Measurements from ENCODE around the gene BBC3. TPM values are rescaled to one million over a fixed set of nuclear protein-coding genes. Genes with fewer than 3 reads are reported as not detected.
A peak's percentile ranks its signal among the peaks of the same experiment; 100 is the strongest.

BBC3 gene
- polyA plus RNA-seq, 3 donors from 2014 or later, result 8.3 to 13.9 (median 8.4) TPM

- Mint-ChIP-seq H3K27ac (no peak overlapping the region), H3K9me3 (no peaks in the 10 kb centered on the region), H3K36me3 (peaks cover 0 to 8% (median 7%) of the 10 kb centered on the region in 3 donors)
Observed at GRCh38 chr19:47221080-47221841, 9.7 kb downstream of the BBC3 start.

GRCh38 chr19:47215581-47215980 is 15.4 kb downstream of the BBC3 start:
- Mint-ChIP-seq H3K27me3 (ENCODE audit: low read depth in 3 of 3) (peaks cover 0 to 2% (median 1%) of the 10 kb centered on the region in 3 donors), H3K4me3 (no peak overlapping the region), H3K9me3 (no peaks in the 10 kb centered on the region), H3K4me1 (peaks cover 5% of the 10 kb centered on the region in 2 donors), H3K36me3 (peaks cover 0 to 8% (median 2%) of the 10 kb centered on the region in 3 donors), H3K27ac (no peak overlapping the region)
- DNase-seq, result no peak

More at GRCh38 chr19:47221080-47221841, 9.7 kb downstream of the BBC3 start:
- no peak overlapping the region for H3K4me3 Mint-ChIP-seq
- peaks cover 5 to 6% (median 6%) of the 10 kb centered on the region in 3 donors for H3K27me3 Mint-ChIP-seq (ENCODE audit: low read depth in 3 of 3)
- no peak for DNase-seq
- peaks cover 7% of the 10 kb centered on the region in 2 donors for H3K4me1 Mint-ChIP-seq

GRCh38 chr19:47210689-47211316 is 20.2 kb downstream of the BBC3 start:
- DNase-seq, result peak; percentile 72 to 77 (median 74)
- Mint-ChIP-seq H3K4me1 (peaks cover 7 to 8% of the 10 kb centered on the region in 2 donors), H3K36me3 (peaks cover 9 to 26% (median 17%) of the 10 kb centered on the region in 3 donors), H3K27ac (peak overlapping the region; percentile 34 to 84 (median 59)), H3K27me3 (ENCODE audit: low read depth in 3 of 3) (peaks cover 0 to 5% (median 2%) of the 10 kb centered on the region in 3 donors), H3K9me3 (no peaks in the 10 kb centered on the region), H3K4me3 (peak overlapping the region in 4 of 5 donors; percentile 4 to 51 (median 16))

GRCh38 chr19:47210180-47210490 is 20.9 kb downstream of the BBC3 start:
- H3K27ac Mint-ChIP-seq, result peak overlapping the region in 1 of 6 donors; percentile 69
- H3K9me3 Mint-ChIP-seq, result no peaks in the 10 kb centered on the region
- peaks cover 0 to 5% (median 2%) of the 10 kb centered on the region in 3 donors for H3K27me3 Mint-ChIP-seq (ENCODE audit: low read depth in 3 of 3)
- H3K4me1 Mint-ChIP-seq, result peaks cover 7 to 8% of the 10 kb centered on the region in 2 donors
- H3K4me3 Mint-ChIP-seq, result no peak overlapping the region
- H3K36me3 Mint-ChIP-seq, result peaks cover 12 to 29% (median 14%) of the 10 kb centered on the region in 3 donors
- DNase-seq, result no peak

- no peak for DNase-seq
- peaks cover 0 to 5% (median 3%) of the 10 kb centered on the region in 3 donors for H3K27me3 Mint-ChIP-seq (ENCODE audit: low read depth in 3 of 3)
- peak overlapping the region in 1 of 6 donors; percentile 51 for H3K27ac Mint-ChIP-seq
- H3K36me3 Mint-ChIP-seq, result peaks cover 14 to 30% (median 17%) of the 10 kb centered on the region in 3 donors
- H3K4me1 Mint-ChIP-seq, result peaks cover 7 to 8% of the 10 kb centered on the region in 2 donors
- no peaks in the 10 kb centered on the region for H3K9me3 Mint-ChIP-seq
- no peak overlapping the region for H3K4me3 Mint-ChIP-seq
Observed at GRCh38 chr19:47209319-47210179, 21.4 kb downstream of the BBC3 start.

- H3K27me3 Mint-ChIP-seq (ENCODE audit: low read depth in 3 of 3), result peaks cover 0 to 2% (median 0%) of the 10 kb centered on the region in 3 donors
- H3K4me3 Mint-ChIP-seq, result no peak overlapping the region
- H3K9me3 Mint-ChIP-seq, result no peaks in the 10 kb centered on the region
- H3K4me1 Mint-ChIP-seq, result peaks cover 0 to 12% of the 10 kb centered on the region in 2 donors
- peak overlapping the region in 3 of 6 donors; percentile 2 to 70 (median 14) for H3K27ac Mint-ChIP-seq
- DNase-seq, result no peak
- peaks cover 7 to 34% (median 32%) of the 10 kb centered on the region in 3 donors for H3K36me3 Mint-ChIP-seq
Observed at GRCh38 chr19:47203254-47203653, 27.7 kb downstream of the BBC3 start.

- Mint-ChIP-seq H3K4me3 (no peak overlapping the region), H3K27me3 (ENCODE audit: low read depth in 3 of 3) (peaks cover 0 to 2% (median 0%) of the 10 kb centered on the region in 3 donors), H3K36me3 (peaks cover 12 to 31% (median 27%) of the 10 kb centered on the region in 3 donors), H3K27ac (no peak overlapping the region), H3K4me1 (peaks cover 0 to 12% of the 10 kb centered on the region in 2 donors), H3K9me3 (no peaks in the 10 kb centered on the region)
- no peak for DNase-seq
Observed at GRCh38 chr19:47200530-47200929, 30.5 kb downstream of the BBC3 start.

- Mint-ChIP-seq H3K27me3 (ENCODE audit: low read depth in 3 of 3) (no peaks in the 10 kb centered on the region), H3K4me3 (no peak overlapping the region), H3K9me3 (no peaks in the 10 kb centered on the region), H3K4me1 (peaks cover 1 to 4% of the 10 kb centered on the region in 2 donors), H3K27ac (no peak overlapping the region), H3K36me3 (peaks cover 12 to 18% (median 13%) of the 10 kb centered on the region in 3 donors)
- DNase-seq, result no peak
Observed at GRCh38 chr19:47197141-47197540, 33.9 kb downstream of the BBC3 start.

- Mint-ChIP-seq H3K4me1 (peaks cover 1 to 5% of the 10 kb centered on the region in 2 donors), H3K9me3 (no peaks in the 10 kb centered on the region), H3K27ac (no peak overlapping the region), H3K36me3 (peaks cover 8 to 18% (median 11%) of the 10 kb centered on the region in 3 donors), H3K27me3 (ENCODE audit: low read depth in 3 of 3) (no peaks in the 10 kb centered on the region), H3K4me3 (no peak overlapping the region)
- no peak for DNase-seq
Observed at GRCh38 chr19:47195434-47195833, 35.6 kb downstream of the BBC3 start.

GRCh38 chr19:47190167-47190727 is 40.8 kb downstream of the BBC3 start:
- no peak overlapping the region for H3K4me3 Mint-ChIP-seq
- peaks cover 23 to 41% of the 10 kb centered on the region in 2 donors for H3K4me1 Mint-ChIP-seq
- H3K27me3 Mint-ChIP-seq (ENCODE audit: low read depth in 3 of 3), result no peaks in the 10 kb centered on the region
- DNase-seq, result no peak
- no peaks in the 10 kb centered on the region for H3K9me3 Mint-ChIP-seq
- H3K36me3 Mint-ChIP-seq, result peaks cover 4 to 12% (median 9%) of the 10 kb centered on the region in 3 donors
- H3K27ac Mint-ChIP-seq, result peak overlapping the region in 4 of 6 donors; percentile 5 to 14 (median 10)

- peaks cover 3 to 12% (median 4%) of the 10 kb centered on the region in 3 donors for H3K36me3 Mint-ChIP-seq
- H3K27me3 Mint-ChIP-seq (ENCODE audit: low read depth in 3 of 3), result no peaks in the 10 kb centered on the region
- H3K27ac Mint-ChIP-seq, result peak overlapping the region in 4 of 6 donors; percentile 12 to 62 (median 31)
- no peaks in the 10 kb centered on the region for H3K9me3 Mint-ChIP-seq
- DNase-seq, result no peak
- peaks cover 25 to 45% of the 10 kb centered on the region in 2 donors for H3K4me1 Mint-ChIP-seq
- peak overlapping the region in 1 of 5 donors; percentile 1 for H3K4me3 Mint-ChIP-seq
Observed at GRCh38 chr19:47188507-47189033, 42.4 kb downstream of the BBC3 start.

GRCh38 chr19:47187797-47188196 is 43.2 kb downstream of the BBC3 start:
- Mint-ChIP-seq H3K36me3 (peaks cover 3 to 13% (median 4%) of the 10 kb centered on the region in 3 donors), H3K9me3 (no peaks in the 10 kb centered on the region), H3K4me1 (peaks cover 33 to 51% of the 10 kb centered on the region in 2 donors), H3K4me3 (no peak overlapping the region), H3K27me3 (ENCODE audit: low read depth in 3 of 3) (no peaks in the 10 kb centered on the region), H3K27ac (peak overlapping the region in 1 of 6 donors; percentile 12)
- DNase-seq, result no peak

- Mint-ChIP-seq H3K9me3 (no peaks in the 10 kb centered on the region), H3K4me3 (peak overlapping the region in 1 of 5 donors; percentile 22), H3K27me3 (ENCODE audit: low read depth in 3 of 3) (peaks cover 0 to 2% (median 0%) of the 10 kb centered on the region in 3 donors), H3K36me3 (peaks cover 5 to 16% (median 7%) of the 10 kb centered on the region in 3 donors), H3K27ac (peak overlapping the region; percentile 61 to 94 (median 67)), H3K4me1 (peaks cover 36 to 56% of the 10 kb centered on the region in 2 donors)
- no peak for DNase-seq
Observed at GRCh38 chr19:47187335-47187655, 43.7 kb downstream of the BBC3 start.

Measured in immature natural killer cell (primary cell).